K562 (cell line): ENCODE measurements around the gene MGA.

Source experiments
- FOS ChIP-seq: IDR thresholded peaks from 3 replicates; pipeline ENCODE4 v1.6.1; 2011; ENCODE audit not compliant: insufficient read length; ENCODE audit errors: extremely low read depth
- JUNB ChIP-seq: fragments of 450-650 bp; formaldehyde crosslinking; conservative IDR thresholded peaks from 2 replicates; pipeline ENCODE4 v1.4.0; 2020; ENCODE audit warnings: mild to moderate bottlenecking
- TAF1 ChIP-seq: IDR thresholded peaks from 2 replicates; pipeline ENCODE4 v1.6.1; 2011; ENCODE audit warnings: mild to moderate bottlenecking, low read length, moderate library complexity; ENCODE audit not compliant: insufficient read depth, control insufficient read depth, severe bottlenecking; ENCODE audit errors: extremely low read depth
- TEAD4 ChIP-seq, 2 experiments: sonication (generic) in 1 of 2; formaldehyde crosslinking in 1 of 2; IDR thresholded peaks; 2 replicates each; pipeline versions ENCODE4 v1.6.1 to v1.8.0; 2012 to 2022; ENCODE audit warnings: borderline replicate concordance in 1 of 2, inconsistent platforms in 1 of 2, low read length in 1 of 2, mild to moderate bottlenecking in 1 of 2, missing genetic modification reagents in 1 of 2
- TF ChIP-seq, protein P1 (sequence below), 3 experiments: IDR thresholded peaks in 2 of 3; conservative IDR thresholded peaks in 1 of 3; 2 replicates each; pipeline ENCODE4 v1.5.1; 2011 to 2012; ENCODE audit warnings: low read length in 3 of 3, mild to moderate bottlenecking in 3 of 3, control low read depth in 2 of 3, improper control_type of control experiment in 1 of 3, inconsistent platforms in 1 of 3, low read depth in 1 of 3, mixed read lengths in 1 of 3, moderate library complexity in 1 of 3; ENCODE audit not compliant: insufficient read depth in 2 of 3

DNA sequence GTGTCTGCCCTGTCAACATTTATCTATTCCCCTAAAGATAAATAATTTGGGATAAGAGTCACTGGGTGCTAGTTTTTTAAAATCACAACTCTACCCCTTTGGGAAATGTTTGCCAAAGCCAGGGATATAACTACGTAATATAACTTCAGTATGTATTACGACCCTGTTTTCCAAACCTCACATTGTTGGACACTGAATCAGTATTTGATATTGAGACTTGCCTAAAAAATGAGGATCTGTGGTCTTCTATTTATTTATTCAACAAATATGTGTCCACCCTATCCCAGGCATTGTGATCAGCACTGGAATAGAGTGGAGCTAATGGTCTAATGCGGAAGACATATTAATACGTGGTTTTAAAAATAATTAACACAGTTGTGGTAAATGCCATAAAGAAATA is 4.5 kb upstream of the MGA start:
- TF ChIP-seq, protein P1, sequence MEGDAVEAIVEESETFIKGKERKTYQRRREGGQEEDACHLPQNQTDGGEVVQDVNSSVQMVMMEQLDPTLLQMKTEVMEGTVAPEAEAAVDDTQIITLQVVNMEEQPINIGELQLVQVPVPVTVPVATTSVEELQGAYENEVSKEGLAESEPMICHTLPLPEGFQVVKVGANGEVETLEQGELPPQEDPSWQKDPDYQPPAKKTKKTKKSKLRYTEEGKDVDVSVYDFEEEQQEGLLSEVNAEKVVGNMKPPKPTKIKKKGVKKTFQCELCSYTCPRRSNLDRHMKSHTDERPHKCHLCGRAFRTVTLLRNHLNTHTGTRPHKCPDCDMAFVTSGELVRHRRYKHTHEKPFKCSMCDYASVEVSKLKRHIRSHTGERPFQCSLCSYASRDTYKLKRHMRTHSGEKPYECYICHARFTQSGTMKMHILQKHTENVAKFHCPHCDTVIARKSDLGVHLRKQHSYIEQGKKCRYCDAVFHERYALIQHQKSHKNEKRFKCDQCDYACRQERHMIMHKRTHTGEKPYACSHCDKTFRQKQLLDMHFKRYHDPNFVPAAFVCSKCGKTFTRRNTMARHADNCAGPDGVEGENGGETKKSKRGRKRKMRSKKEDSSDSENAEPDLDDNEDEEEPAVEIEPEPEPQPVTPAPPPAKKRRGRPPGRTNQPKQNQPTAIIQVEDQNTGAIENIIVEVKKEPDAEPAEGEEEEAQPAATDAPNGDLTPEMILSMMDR (IDR thresholded peaks at IDR 0.05 in 2 of 3, conservative IDR thresholded peaks at IDR 0.05 in 1 of 3; ENCODE audit: insufficient read depth in 2 of 3, low read depth in 1 of 3, low read length in 3 of 3), result no peak
- TF ChIP-seq JUNB (CRISPR knock-in tag) (no peak), TAF1 (no peak), TEAD4 (IDR thresholded peaks at IDR 0.05; ENCODE audit: low read length) (no peak), TEAD4 (CRISPR knock-in tag; IDR thresholded peaks at IDR 0.05; ENCODE audit: borderline replicate concordance) (no peak), FOS (no peak)
